ENCODE data around the gene HDAC11.
A peak's percentile ranks its signal among the peaks of the same experiment; 100 is the strongest.

The HDAC11 gene

DNA sequence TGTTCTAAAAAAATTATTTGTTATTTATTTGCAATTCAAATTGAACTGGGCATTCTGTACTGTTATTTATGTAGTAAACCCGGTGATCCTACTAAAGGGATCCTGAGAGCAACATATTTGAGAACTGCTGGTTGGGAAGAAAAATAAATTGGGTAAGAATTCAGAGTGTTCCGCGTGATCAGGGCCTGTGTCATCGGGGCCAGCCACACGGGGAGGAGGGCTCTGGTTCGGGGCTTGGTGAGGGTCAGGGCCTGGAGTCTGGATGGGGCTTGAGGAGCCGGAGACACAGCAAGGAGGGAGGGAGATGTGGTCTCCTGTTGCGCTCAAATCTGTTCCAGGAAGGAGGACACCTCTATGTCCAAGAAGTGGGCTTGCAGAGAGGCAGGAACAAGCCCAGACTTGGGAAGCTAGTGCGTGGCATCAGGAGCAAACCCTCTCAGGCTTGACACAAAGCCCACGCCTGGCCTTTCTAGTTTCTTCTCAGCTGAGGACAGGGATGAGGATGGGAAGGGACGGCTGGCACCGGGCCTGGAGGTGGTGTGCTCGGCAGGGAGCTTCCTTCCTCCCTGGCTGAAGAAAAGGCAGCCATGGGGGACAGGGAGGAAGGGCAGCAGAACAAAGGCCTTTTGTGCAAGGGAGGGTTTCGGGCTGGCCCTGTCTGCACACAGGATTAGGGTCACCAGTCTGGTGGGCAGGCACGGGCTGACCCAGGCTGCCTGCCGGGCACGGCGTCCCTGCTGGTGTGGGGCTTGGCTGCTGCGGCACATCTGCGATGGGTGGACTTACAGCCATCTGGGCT is 45.9 kb downstream of the HDAC11 start:
- DNase-seq (ENCODE audit: low spot score) = no peak

GRCh38 chr3:13526626-13526949 is 46.5 kb downstream of the HDAC11 start:
- no peak for DNase-seq (ENCODE audit: low spot score)

GRCh38 chr3:13528217-13528867 is 48.2 kb downstream of the HDAC11 start:
- DNase-seq (ENCODE audit: low spot score) = peak; percentile 64

- no peak for DNase-seq (ENCODE audit: low spot score)
Measured at GRCh38 chr3:13529196-13530112, 49.3 kb downstream of the HDAC11 start.

GRCh38 chr3:13530241-13531009 is 50.3 kb downstream of the HDAC11 start:
- DNase-seq (ENCODE audit: low spot score) = no peak

DNA sequence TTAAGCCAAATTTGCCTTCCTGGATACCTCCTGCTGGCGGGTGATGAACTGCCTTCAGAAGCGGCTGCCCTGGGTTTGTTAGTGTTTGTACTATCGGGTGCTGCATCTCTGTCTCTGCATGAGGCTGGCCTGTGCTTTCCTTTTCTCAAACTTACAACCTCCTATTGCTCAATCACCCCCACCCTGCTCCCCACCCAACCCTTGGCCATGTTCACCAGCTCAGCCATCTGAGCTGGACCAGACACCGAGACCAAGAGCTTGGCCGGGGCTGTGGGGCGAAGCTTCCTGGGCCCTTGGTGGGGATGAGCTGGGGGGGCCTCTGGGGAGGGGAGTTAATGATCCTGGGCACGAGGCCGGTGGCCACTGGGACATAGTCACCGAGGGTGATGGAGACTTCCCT is 52.0 kb downstream of the HDAC11 start:
- no peak for DNase-seq (ENCODE audit: low spot score)

DNA sequence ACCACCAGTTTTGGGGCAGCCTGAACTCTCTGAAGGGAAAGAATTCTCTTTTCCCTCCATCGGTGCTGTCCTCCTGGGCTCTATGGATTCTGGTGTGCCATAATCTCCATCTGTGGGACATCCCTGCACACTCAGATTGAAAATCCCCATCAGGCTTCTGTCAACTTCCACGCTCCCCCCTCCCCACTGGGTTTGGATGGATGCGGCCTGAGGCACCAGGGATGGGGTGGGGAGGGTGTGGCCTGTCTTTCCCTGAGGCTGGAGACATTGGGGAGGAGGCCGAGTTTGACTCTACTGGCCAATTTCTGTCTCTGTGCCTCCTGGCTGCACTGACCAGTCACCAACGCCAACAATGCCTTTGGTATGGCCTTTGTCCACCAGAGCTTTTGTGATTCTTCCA is 52.5 kb downstream of the HDAC11 start:
- DNase-seq (ENCODE audit: low spot score) = no peak

DNA sequence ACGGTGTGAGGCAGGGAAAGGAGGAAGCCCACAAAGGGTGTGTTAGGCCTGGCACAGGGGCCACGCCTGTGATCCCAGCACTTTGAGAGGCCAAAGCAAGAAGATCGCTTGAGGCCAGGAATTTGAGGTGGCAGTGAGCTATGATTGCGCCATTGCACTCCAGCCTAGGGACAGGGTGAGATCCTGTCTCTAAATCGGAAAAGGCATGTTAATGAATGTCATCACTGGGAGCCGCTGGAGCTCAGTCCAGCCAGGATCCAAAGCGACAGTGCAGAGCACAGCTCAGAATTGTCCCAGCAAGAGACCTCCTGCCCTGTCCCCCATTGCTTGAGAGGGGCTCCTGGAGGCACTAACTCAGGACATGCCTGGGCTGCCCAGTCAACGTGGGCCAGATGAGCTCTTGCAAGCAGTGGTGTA is 53.8 kb downstream of the HDAC11 start:
- no peak for DNase-seq (ENCODE audit: low spot score)

DNA sequence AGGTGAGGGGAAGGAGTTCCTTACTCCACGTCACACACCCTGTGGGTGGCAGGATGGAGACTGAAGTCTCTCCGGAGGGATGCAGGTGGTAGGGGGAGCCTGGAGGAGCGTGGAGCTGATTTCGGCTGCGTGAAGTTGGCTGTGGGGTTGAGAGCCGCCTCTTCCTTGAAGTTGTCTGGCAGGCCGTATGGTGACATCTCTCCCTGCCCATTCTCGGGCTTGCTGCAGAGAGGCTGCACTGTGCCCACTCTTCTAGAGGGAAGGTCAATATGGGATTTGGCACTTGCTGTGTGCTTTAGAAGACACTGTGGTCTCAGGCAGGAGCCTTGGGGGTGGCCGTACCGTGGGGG is 55.4 kb downstream of the HDAC11 start:
- DNase-seq (ENCODE audit: low spot score) = no peak

DNA sequence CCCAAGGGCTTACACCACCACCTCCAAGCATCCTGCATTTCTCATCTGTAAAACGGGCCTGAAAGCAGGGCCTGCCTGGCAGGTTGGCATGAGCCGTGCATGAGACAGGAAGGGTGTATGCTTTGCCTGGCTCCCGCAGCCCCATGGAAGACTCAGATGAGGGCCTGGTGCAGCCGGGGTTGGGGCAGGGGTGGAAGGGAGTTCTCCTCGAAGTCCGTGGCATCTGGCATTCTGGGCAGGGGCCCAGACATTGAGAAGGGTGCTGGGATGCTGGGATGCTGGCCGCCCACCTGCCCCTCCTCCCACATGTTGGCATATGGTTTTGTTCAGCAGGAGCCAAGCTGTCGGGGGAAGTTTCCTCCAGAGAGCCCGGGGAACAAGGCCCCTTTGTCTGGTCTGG is 55.8 kb downstream of the HDAC11 start:
- no peak for DNase-seq (ENCODE audit: low spot score)

DNA sequence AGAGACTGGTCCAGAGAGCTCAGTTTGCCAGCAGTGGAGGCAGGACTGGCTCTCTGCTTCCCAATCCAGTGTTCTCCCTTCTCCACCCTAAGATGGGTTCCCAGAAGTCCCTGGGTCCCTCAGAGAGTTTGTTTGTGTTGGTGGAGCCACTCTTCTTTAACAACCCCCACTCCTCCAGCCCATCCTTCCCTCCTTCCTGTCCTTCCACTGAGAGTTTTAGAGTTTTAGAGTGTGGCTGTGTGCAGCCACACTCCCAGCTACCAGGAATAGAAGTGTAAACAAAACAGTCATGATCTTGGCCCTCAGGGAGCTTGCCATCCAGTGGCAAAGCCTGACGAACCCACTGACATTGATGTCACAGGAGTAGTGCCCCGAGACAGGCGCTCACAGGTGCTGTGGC is 56.3 kb downstream of the HDAC11 start:
- DNase-seq (ENCODE audit: low spot score) = no peak

GRCh38 chr3:13536832-13537231 is 56.7 kb downstream of the HDAC11 start:
- DNase-seq (ENCODE audit: low spot score) = no peak

DNA sequence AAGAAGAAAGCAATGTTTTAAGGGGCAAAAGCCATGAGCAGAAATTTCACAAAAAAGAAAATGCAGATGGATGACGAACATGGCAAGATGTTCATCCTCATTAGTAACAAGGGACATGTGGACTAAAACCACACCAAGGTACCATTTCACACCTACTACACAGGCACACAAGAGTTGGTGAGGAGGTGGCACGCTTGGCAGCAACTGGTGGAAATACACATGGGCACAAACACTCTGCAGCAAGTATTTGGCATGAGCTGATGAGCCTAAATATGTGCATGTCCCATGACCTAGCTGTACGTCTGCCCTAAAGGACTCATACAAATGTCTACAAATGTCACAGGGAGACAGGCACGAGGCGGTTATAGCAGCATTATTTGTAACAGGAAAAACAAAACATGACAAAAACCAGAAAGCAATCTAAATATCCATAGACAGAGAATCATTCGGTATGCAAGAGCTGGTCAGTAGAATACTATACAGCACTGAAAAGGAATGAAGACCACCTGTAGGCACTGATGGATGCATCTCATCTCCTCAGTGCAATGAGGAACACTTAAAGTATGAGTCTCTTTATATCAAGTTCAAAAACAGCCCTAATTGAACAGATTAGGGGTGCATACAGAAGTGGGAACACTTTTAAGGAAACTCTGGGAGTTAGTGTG is 57.3 kb downstream of the HDAC11 start:
- DNase-seq (ENCODE audit: low spot score) = no peak

- DNase-seq (ENCODE audit: low spot score) = no peak
Measured at GRCh38 chr3:13537909-13538296, 57.8 kb downstream of the HDAC11 start.

- DNase-seq (ENCODE audit: low spot score) = no peak
Measured at GRCh38 chr3:13538520-13539291, 58.6 kb downstream of the HDAC11 start.

GRCh38 chr3:13539292-13539638 is 59.2 kb downstream of the HDAC11 start:
- DNase-seq (ENCODE audit: low spot score) = no peak

- DNase-seq (ENCODE audit: low spot score) = no peak
Measured at GRCh38 chr3:13539671-13540070, 59.6 kb downstream of the HDAC11 start.

GRCh38 chr3:13540297-13540995 is 60.3 kb downstream of the HDAC11 start:
- DNase-seq (ENCODE audit: low spot score) = no peak

- no peak for DNase-seq (ENCODE audit: low spot score)
Measured at GRCh38 chr3:13541691-13542090, 61.6 kb downstream of the HDAC11 start.

GRCh38 chr3:13542142-13542541 is 62.0 kb downstream of the HDAC11 start:
- no peak for DNase-seq (ENCODE audit: low spot score)
